Mesothelial cell of epicardium (in vitro differentiated cells): ENCODE results near the gene MIB2. TPM values are rescaled to one million over a fixed set of nuclear protein-coding genes. Genes with fewer than 3 reads are reported as not detected.
"Not testable (repeated sequence)": the region's sequence is repeated elsewhere in the genome, so short reads cannot be mapped to it uniquely, and the experiment has no call there.

Experiments
- DNase-seq, 2 experiments: peaks; one replicate each; pipeline ENCODE4 v3.0.0; 2021; ENCODE audit warnings: low spot score in 2 of 2; ENCODE audit not compliant: unreplicated experiment in 2 of 2
- H3K27ac Mint-ChIP-seq: 2 replicates; pipeline ENCODE4 v1.8.0; 2021; ENCODE audit warnings: mixed read lengths
- H3K27me3 Mint-ChIP-seq: 2 replicates; pipeline ENCODE4 v1.8.0; 2021; ENCODE audit warnings: low read depth, mixed read lengths
- H3K36me3 Mint-ChIP-seq: 2 replicates; pipeline ENCODE4 v1.8.0; 2021; ENCODE audit warnings: mixed read lengths
- H3K4me1 Mint-ChIP-seq: 2 replicates; pipeline ENCODE4 v1.8.0; 2021; ENCODE audit warnings: mixed read lengths
- H3K4me3 Mint-ChIP-seq: 2 replicates; pipeline ENCODE4 v1.8.0; 2021; ENCODE audit warnings: mild to moderate bottlenecking, moderate library complexity, mixed read lengths
- H3K9me3 Mint-ChIP-seq: 2 replicates; pipeline ENCODE4 v1.8.0; 2021; ENCODE audit warnings: mixed read lengths
- total RNA-seq: library from RNA; stranded (reverse); gene quantifications from 3 replicates; pipeline ENCODE4 v1.2.1, GENCODE V29; 2021
- TF ChIP-seq, protein P1 (sequence below): fragments of 200-600 bp; sonication (generic); IDR thresholded peaks from one replicate; pipeline ENCODE4 v1.5.0; 2021; ENCODE audit warnings: antibody characterized with exemption; ENCODE audit not compliant: unreplicated experiment

The MIB2 gene
- total RNA-seq, 1 donor from 2014 or later, result 117 TPM

DNA sequence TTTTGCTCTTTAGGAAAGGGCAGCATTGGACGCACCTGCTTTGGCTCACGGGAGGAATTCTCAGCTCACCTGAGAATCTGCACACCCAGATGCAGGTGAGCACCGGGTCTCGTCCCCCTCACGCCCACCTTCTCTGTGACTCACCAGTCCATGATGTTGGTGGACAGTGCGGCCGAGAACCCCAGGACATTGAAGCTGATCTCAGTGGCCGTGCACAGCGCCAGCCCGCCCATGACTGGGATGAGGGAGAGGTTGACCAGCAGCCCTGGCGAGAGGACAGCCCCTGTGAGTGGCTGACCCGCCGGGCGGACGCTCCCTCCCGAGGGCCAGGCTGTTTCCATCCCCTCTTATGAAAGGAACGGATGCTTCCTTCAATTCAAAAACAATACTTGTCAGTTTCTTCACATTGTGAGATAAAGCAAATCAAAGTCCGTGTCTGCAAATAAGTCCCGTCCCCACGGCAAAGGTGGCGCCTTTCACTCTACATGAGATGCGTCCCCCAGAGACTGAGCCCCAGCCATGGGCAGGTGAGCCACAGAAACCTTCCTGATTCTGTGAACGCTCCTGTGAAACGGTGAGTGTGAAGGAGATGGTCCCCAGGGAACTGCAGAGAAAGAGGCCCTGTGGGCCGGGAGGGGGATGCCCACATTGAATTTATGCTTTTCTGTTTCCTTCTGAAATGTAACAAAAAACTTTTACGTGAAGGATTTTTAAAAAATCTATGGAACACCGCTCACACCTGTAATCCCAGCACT, 56.2 kb downstream of the MIB2 start:
- Mint-ChIP-seq H3K27ac (no peak overlapping the region), H3K27me3 (no peaks in the 10 kb centered on the region), H3K4me1 (no peaks in the 10 kb centered on the region), H3K9me3 (no peaks in the 10 kb centered on the region), H3K36me3 (peaks cover 10% of the 10 kb centered on the region), H3K4me3 (no peak overlapping the region)
- TF ChIP-seq, protein P1, sequence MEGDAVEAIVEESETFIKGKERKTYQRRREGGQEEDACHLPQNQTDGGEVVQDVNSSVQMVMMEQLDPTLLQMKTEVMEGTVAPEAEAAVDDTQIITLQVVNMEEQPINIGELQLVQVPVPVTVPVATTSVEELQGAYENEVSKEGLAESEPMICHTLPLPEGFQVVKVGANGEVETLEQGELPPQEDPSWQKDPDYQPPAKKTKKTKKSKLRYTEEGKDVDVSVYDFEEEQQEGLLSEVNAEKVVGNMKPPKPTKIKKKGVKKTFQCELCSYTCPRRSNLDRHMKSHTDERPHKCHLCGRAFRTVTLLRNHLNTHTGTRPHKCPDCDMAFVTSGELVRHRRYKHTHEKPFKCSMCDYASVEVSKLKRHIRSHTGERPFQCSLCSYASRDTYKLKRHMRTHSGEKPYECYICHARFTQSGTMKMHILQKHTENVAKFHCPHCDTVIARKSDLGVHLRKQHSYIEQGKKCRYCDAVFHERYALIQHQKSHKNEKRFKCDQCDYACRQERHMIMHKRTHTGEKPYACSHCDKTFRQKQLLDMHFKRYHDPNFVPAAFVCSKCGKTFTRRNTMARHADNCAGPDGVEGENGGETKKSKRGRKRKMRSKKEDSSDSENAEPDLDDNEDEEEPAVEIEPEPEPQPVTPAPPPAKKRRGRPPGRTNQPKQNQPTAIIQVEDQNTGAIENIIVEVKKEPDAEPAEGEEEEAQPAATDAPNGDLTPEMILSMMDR, result no peak
- DNase-seq, result no peak

DNA sequence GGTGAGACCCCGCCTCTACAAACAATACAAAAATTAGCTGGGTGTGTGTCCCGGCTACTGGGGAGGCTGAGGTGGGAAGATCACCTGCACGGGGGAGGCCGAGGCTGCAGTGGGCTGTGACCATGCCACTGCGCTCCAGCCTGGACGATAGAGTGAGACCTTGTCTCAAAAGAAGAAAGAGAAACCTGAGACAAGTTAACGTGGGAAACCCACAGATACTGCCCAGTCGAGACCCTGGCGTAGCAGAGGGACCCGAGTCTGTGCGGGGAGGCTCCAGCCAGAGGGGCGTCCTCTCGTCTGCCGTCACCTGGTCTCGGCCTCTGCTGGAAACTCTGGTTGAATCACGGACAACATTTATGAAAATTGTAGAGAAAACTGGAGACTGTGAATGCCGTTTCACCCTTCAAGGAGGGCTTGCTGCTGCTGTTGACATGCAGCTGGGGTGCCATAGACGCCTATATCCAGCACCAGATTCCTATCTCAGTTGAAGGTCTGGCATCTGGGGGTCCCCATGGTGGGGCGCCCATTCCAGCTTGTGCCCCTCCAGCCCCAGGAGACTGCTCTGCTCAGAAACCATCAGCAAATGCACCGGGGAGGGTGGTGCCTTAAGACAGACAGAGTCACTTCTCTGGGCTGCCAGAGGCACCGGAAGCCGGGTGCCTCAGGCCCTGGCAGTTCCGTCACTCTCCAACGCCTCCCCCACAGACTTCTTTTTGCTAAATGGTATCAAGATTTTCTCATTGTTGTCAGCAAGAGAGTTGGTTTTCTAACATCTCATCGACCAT, 57.1 kb downstream of the MIB2 start:
- DNase-seq, result no peak
- TF ChIP-seq, protein P1, result no peak
- Mint-ChIP-seq H3K4me1 (no peaks in the 10 kb centered on the region), H3K27ac (no peak overlapping the region), H3K36me3 (peaks cover 9% of the 10 kb centered on the region), H3K4me3 (no peak overlapping the region), H3K9me3 (no peaks in the 10 kb centered on the region), H3K27me3 (no peaks in the 10 kb centered on the region)

DNA sequence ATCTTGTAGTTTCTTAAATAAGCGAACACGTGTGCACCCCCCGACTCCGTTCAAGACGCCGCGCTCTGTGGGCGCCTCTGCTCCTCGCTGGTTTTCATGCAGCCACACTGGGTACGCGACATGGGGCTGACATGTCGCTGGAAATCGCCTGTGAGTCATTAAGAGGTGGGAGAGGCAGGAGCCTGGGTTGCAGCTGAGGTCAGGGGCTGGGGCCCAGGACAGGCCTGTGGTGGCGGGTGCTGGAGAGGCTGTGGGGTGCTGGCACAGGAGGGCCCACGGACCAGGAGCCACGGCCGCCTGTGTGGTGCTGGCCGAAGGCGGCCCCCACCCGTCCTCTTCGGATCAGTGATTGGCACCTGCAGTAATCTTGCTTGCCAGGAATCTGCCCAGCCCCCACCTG, 59.5 kb downstream of the MIB2 start:
- DNase-seq, result not testable (repeated sequence)

DNA sequence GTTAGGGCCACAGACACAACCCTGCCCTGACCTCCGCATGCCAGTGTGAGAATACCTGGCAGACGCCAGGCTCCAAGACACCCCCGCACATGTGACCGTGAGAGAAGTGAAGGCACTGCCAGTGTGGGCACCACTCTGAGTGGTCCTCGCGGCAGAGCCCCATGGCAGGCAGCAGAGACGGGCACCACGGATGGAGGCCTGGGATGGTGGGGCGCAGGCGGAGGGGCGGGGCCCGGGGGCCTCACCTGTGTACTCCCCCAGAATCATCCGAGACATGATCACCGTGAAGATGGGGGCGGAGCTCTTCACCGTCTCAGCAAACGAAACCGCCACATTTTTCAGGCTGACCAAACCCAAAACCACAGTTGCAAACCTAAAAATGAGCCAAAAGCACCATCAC, 59.9 kb downstream of the MIB2 start:
- not testable (repeated sequence) for H3K27me3 Mint-ChIP-seq, H3K27ac Mint-ChIP-seq, H3K9me3 Mint-ChIP-seq, H3K4me1 Mint-ChIP-seq, H3K4me3 Mint-ChIP-seq, DNase-seq, H3K36me3 Mint-ChIP-seq

More for the DNA sequence above, 59.5 kb downstream of the MIB2 start:
- not testable (repeated sequence) for H3K4me1 Mint-ChIP-seq, H3K9me3 Mint-ChIP-seq, H3K36me3 Mint-ChIP-seq, H3K4me3 Mint-ChIP-seq, H3K27me3 Mint-ChIP-seq, H3K27ac Mint-ChIP-seq

DNA sequence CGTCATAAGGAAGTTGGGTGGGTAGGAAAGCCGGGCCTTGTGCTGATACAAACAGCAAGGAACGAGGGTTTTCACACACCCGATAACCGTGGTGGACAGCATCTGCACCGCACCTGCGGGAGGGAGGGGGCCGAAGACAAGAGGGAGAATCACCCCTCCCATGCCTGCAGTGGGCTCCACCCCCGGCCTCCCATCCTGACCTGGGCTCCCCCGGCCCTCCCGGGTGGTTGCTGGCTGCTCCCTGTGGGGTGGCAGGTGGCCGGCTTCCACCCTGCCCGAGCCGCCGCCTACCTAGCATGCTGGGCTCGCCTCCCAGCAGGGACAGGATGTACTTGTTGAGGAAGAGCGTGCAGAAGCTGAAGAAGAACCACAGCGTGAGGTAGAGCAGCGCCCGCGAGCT, 60.8 kb downstream of the MIB2 start:
- H3K4me3 Mint-ChIP-seq, H3K4me1 Mint-ChIP-seq, H3K27ac Mint-ChIP-seq, H3K27me3 Mint-ChIP-seq, H3K36me3 Mint-ChIP-seq, H3K9me3 Mint-ChIP-seq, DNase-seq: not testable (repeated sequence)

DNA sequence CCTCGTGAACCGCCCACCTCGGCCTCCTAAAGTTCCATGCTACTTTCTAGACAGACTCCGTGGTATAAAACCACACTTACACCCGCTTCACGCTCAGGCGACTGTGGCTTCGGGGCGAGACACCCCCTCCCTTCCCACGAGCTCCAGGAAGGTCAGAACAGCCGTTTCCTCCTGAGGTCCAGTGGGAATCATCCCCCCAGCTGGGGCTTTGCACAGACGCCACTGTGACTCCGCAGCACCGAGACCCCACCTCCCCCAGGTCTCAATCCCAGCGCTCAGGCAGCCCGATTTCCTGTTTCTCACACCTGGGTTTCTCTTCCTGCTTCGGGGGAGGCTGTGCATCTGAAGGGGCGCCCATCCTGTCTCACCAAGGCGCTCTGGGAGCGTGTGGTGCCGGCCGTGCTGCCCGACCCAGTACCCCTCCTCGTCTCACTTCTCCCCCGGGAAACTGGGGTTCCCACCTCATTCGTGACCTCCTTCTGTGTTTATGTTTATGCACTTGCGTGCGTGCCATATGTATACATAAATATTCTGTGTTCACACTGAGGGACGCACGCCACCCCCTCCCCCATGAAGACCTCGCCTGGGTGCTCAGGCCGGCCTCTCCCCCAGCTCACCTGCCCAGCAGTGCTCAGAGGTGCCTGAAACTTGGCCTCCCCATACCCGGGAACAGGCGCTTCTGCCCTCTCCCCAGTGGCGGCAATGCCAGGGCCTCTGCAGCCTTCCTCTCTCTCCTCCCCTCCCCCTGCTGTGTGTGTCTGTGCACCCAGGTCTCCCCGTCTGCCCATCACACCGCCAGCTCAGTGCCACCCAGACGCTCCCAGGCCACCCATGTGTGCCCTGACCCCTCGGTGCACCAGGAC, 62.6 kb downstream of the MIB2 start:
- Mint-ChIP-seq H3K27ac (no peak overlapping the region), H3K4me3 (no peak overlapping the region), H3K36me3 (peaks cover 9% of the 10 kb centered on the region)

More for the DNA sequence above, 62.6 kb downstream of the MIB2 start:
- no peaks in the 10 kb centered on the region for H3K9me3 Mint-ChIP-seq
- TF ChIP-seq, protein P1, result no peak
- H3K4me1 Mint-ChIP-seq, result no peaks in the 10 kb centered on the region
- no peaks in the 10 kb centered on the region for H3K27me3 Mint-ChIP-seq
- DNase-seq, result no peak
